HUES6 (cell line): Measurements from ENCODE around the gene AMELX.

Experiments used
- H3K27ac ChIP-seq: 2 replicates; pipeline ENCODE4 v1.7.0; 2013; ENCODE audit warnings: low read depth, mild to moderate bottlenecking, low read length, inconsistent platforms
- H3K27me3 ChIP-seq: 2 replicates; pipeline ENCODE4 v1.6.1; 2013; ENCODE audit warnings: low read length; ENCODE audit not compliant: control insufficient read depth, insufficient read depth
- H3K36me3 ChIP-seq: 2 replicates; pipeline ENCODE4 v1.6.1; 2013; ENCODE audit warnings: low read length; ENCODE audit not compliant: control insufficient read depth, insufficient read depth
- H3K4me1 ChIP-seq: 2 replicates; pipeline ENCODE4 v1.6.1; 2013; ENCODE audit warnings: low read length; ENCODE audit not compliant: control insufficient read depth, insufficient read depth
- H3K4me3 ChIP-seq: 2 replicates; pipeline ENCODE4 v1.5.1; 2013; ENCODE audit warnings: low read depth, low read length
- H3K9ac ChIP-seq: one replicate; pipeline ENCODE4 v1.6.1; 2013; ENCODE audit warnings: mild to moderate bottlenecking, low read length
- H3K9me3 ChIP-seq: 2 replicates; pipeline ENCODE4 v1.6.1; 2013; ENCODE audit warnings: low read depth, low read length; ENCODE audit not compliant: control insufficient read depth, insufficient read depth

The AMELX gene

GRCh38 chrX:11337292-11338009, 44.2 kb downstream of the AMELX start:
- Histone ChIP-seq H3K27ac (no peak overlapping the region), H3K9ac (no peak overlapping the region), H3K4me3 (no peak overlapping the region), H3K27me3 (peaks cover 6% of the 10 kb centered on the region; the same call in 1 of the 2 replicates), H3K9me3 (no peaks in the 10 kb centered on the region), H3K36me3 (no peaks in the 10 kb centered on the region), H3K4me1 (no peaks in the 10 kb centered on the region)

- Histone ChIP-seq H3K4me1 (peaks cover 5% of the 10 kb centered on the region; the same call in 1 of the 2 replicates), H3K9ac (no peak overlapping the region), H3K9me3 (no peaks in the 10 kb centered on the region), H3K27ac (no peak overlapping the region), H3K4me3 (no peak overlapping the region), H3K27me3 (peaks cover 4% of the 10 kb centered on the region; the same call in 1 of the 2 replicates), H3K36me3 (no peaks in the 10 kb centered on the region)
These were observed 48.3 kb downstream of the AMELX start for GRCh38 chrX:11341274-11342201.

- no peaks in the 10 kb centered on the region for H3K9me3 ChIP-seq
- peaks cover 5% of the 10 kb centered on the region; the same call in 1 of the 2 replicates for H3K4me1 ChIP-seq
- H3K27ac ChIP-seq: no peak overlapping the region
- H3K27me3 ChIP-seq: peaks cover 4% of the 10 kb centered on the region; the same call in 1 of the 2 replicates
- no peak overlapping the region for H3K9ac ChIP-seq
- no peaks in the 10 kb centered on the region for H3K36me3 ChIP-seq
- H3K4me3 ChIP-seq: no peak overlapping the region
These were observed 49.5 kb downstream of the AMELX start for GRCh38 chrX:11342673-11343072.

GRCh38 chrX:11346121-11346682, 53.0 kb downstream of the AMELX start:
- Histone ChIP-seq H3K27ac (no peak overlapping the region), H3K9ac (no peak overlapping the region), H3K9me3 (no peaks in the 10 kb centered on the region), H3K4me3 (no peak overlapping the region), H3K4me1 (peaks cover 5% of the 10 kb centered on the region; the same call in 1 of the 2 replicates), H3K27me3 (peaks cover 4% of the 10 kb centered on the region; the same call in 1 of the 2 replicates), H3K36me3 (no peaks in the 10 kb centered on the region)

GRCh38 chrX:11347300-11347699, 54.1 kb downstream of the AMELX start:
- Histone ChIP-seq H3K27me3 (peaks cover 4% of the 10 kb centered on the region; the same call in 1 of the 2 replicates), H3K36me3 (no peaks in the 10 kb centered on the region), H3K9ac (no peak overlapping the region), H3K9me3 (no peaks in the 10 kb centered on the region), H3K4me3 (no peak overlapping the region), H3K27ac (no peak overlapping the region), H3K4me1 (peaks cover 5% of the 10 kb centered on the region; the same call in 1 of the 2 replicates)

- no peak overlapping the region for H3K4me3 ChIP-seq
- H3K27ac ChIP-seq: no peak overlapping the region
- H3K4me1 ChIP-seq: peaks cover 5% of the 10 kb centered on the region; the same call in 1 of the 2 replicates
- H3K9ac ChIP-seq: no peak overlapping the region
- H3K9me3 ChIP-seq: no peaks in the 10 kb centered on the region
- H3K36me3 ChIP-seq: no peaks in the 10 kb centered on the region
- peaks cover under 1% of the 10 kb centered on the region; the same call in 1 of the 2 replicates for H3K27me3 ChIP-seq
These were observed 55.8 kb downstream of the AMELX start for GRCh38 chrX:11349020-11349419.

- H3K27me3 ChIP-seq: no peaks in the 10 kb centered on the region; the same call in 1 of the 2 replicates
These were observed 56.6 kb downstream of the AMELX start for GRCh38 chrX:11349661-11350337.

More at GRCh38 chrX:11349661-11350337, 56.6 kb downstream of the AMELX start:
- Histone ChIP-seq H3K9me3 (no peaks in the 10 kb centered on the region), H3K4me1 (peaks cover 5% of the 10 kb centered on the region; the same call in 1 of the 2 replicates), H3K36me3 (no peaks in the 10 kb centered on the region), H3K9ac (no peak overlapping the region), H3K4me3 (no peak overlapping the region), H3K27ac (no peak overlapping the region)
